OCI-LY1 (cell line): Measurements from ENCODE around the gene TADA3.

ENCODE experiments used
- EZH2 ChIP-seq: fragments of 200-600 bp; sonication (generic), shearing (Covaris generic); IDR thresholded peaks from 2 replicates; pipeline ENCODE4 v1.8.0; 2017; ENCODE audit warnings: borderline replicate concordance, mixed run types, mild to moderate bottlenecking, antibody characterized with exemption, low read length, moderate library complexity, mixed read lengths
- TF ChIP-seq, protein P1 (sequence below): fragments of 200-600 bp; sonication (generic), shearing (Covaris generic); IDR thresholded peaks from 2 replicates; pipeline ENCODE4 v1.5.1; 2017; ENCODE audit warnings: mild to moderate bottlenecking, antibody characterized with exemption, low read length, moderate library complexity, mixed read lengths

DNA sequence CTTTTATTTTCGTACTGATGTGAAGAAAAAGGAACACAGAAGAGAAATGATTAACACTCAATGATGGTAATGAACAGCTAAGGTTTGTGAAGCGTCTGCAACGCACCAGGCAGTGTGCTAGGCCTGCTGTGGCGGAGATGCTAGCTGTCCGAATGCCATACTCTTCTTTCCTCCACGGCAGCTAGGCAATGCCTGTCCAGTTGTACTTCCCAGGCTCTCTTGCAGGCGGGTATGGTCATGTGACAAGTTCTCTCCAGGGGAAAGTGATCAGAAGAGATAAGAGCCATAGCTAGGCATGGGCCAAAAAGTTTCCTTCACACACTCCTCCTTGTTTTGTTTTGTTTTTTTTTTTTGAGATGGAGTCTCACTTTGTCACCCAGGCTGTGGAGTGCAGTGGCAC is 6.7 kb downstream of the TADA3 start:
- TF ChIP-seq EZH2, result no peak
- TF ChIP-seq, protein P1, sequence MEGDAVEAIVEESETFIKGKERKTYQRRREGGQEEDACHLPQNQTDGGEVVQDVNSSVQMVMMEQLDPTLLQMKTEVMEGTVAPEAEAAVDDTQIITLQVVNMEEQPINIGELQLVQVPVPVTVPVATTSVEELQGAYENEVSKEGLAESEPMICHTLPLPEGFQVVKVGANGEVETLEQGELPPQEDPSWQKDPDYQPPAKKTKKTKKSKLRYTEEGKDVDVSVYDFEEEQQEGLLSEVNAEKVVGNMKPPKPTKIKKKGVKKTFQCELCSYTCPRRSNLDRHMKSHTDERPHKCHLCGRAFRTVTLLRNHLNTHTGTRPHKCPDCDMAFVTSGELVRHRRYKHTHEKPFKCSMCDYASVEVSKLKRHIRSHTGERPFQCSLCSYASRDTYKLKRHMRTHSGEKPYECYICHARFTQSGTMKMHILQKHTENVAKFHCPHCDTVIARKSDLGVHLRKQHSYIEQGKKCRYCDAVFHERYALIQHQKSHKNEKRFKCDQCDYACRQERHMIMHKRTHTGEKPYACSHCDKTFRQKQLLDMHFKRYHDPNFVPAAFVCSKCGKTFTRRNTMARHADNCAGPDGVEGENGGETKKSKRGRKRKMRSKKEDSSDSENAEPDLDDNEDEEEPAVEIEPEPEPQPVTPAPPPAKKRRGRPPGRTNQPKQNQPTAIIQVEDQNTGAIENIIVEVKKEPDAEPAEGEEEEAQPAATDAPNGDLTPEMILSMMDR, result no peak
